HL-60 (cell line): ENCODE measurements around the gene C1orf167.

Experiments used
- DNase-seq, 2 experiments: peaks; one replicate each; pipeline ENCODE4 v3.0.0-alpha.2; 2010 to 2020; ENCODE audit warnings: low read depth in 1 of 2, low spot score in 1 of 2
- H3K27ac ChIP-seq: fragments of 250-450 bp; sonication (Bioruptor Pico); replicated peaks from 2 replicates; pipeline ENCODE4 v1.5.1; 2020; ENCODE audit warnings: mild to moderate bottlenecking, moderate library complexity
- H3K27me3 ChIP-seq: fragments of 250-450 bp; sonication (Bioruptor Pico); 2 replicates; pipeline ENCODE4 v1.5.1; 2021; ENCODE audit warnings: mild to moderate bottlenecking, moderate library complexity; ENCODE audit not compliant: insufficient read depth, poor library complexity, severe bottlenecking
- H3K4me3 ChIP-seq: replicated peaks from 2 replicates; pipeline ENCODE4 v1.5.1; 2011; ENCODE audit warnings: mild to moderate bottlenecking, control low read depth, low read length; ENCODE audit not compliant: insufficient read depth
- CTCF ChIP-seq: IDR thresholded peaks from one replicate; pipeline ENCODE4 v1.5.1; 2011; ENCODE audit warnings: low read length, control low read depth, inconsistent platforms; ENCODE audit not compliant: insufficient read depth
- GABPA ChIP-seq: IDR thresholded peaks from 2 replicates; pipeline ENCODE4 v1.6.1; 2012; ENCODE audit warnings: low read depth
- POLR2AphosphoS5 ChIP-seq: IDR thresholded peaks from 2 replicates; pipeline ENCODE4 v1.6.1; 2012; ENCODE audit warnings: low read depth
- REST ChIP-seq: IDR thresholded peaks from 2 replicates; pipeline ENCODE4 v1.6.1; 2012; ENCODE audit warnings: low read depth; ENCODE audit not compliant: insufficient replicate concordance
- SPI1 ChIP-seq: IDR thresholded peaks from 2 replicates; pipeline ENCODE4 v1.6.1; 2012; ENCODE audit warnings: low read depth, mild to moderate bottlenecking, borderline replicate concordance

Gene C1orf167

GRCh38 chr1:11828511-11828910 lies 66.5 kb downstream of the C1orf167 start:
- Histone ChIP-seq H3K4me3 (no peak overlapping the region), H3K27ac (no peak overlapping the region), H3K27me3 (no peaks in the 10 kb centered on the region)
- no peak for TF ChIP-seq SPI1
- no peak for TF ChIP-seq GABPA
- TF ChIP-seq CTCF, result no peak
- no peak for TF ChIP-seq POLR2AphosphoS5
- TF ChIP-seq REST, result no peak
- DNase-seq, result no peak

- Histone ChIP-seq H3K4me3 (no peak overlapping the region), H3K27me3 (no peaks in the 10 kb centered on the region), H3K27ac (no peak overlapping the region)
- TF ChIP-seq REST, result no peak
- no peak for TF ChIP-seq SPI1
- no peak for TF ChIP-seq CTCF
- TF ChIP-seq POLR2AphosphoS5, result no peak
- no peak for TF ChIP-seq GABPA
- no peak for DNase-seq
Observed at GRCh38 chr1:11831945-11832725, 70.1 kb downstream of the C1orf167 start.

- no peak for TF ChIP-seq CTCF
- TF ChIP-seq SPI1, result no peak
- no peak for TF ChIP-seq POLR2AphosphoS5
- no peak for TF ChIP-seq REST
- TF ChIP-seq GABPA, result no peak
- no peak for DNase-seq
- no peak overlapping the region for H3K4me3 ChIP-seq
- H3K27me3 ChIP-seq, result no peaks in the 10 kb centered on the region
- no peak overlapping the region for H3K27ac ChIP-seq
Observed at GRCh38 chr1:11833497-11833896, 71.5 kb downstream of the C1orf167 start.
